HEK293 (cell line): ENCODE results near the gene TMEM203.

Experiments used
- CTCF ChIP-seq: fragments of 450-650 bp; formaldehyde crosslinking; IDR thresholded peaks from 2 replicates; pipeline ENCODE4 v1.5.1; 2016; ENCODE audit warnings: missing biosample characterization, missing genetic modification characterization
- KLF9 ChIP-seq: fragments of 450-650 bp; formaldehyde crosslinking; IDR thresholded peaks from 2 replicates; pipeline ENCODE4 v1.5.1; 2016; ENCODE audit warnings: missing biosample characterization, missing genetic modification characterization, low read depth
- PRDM4 ChIP-seq: fragments of 450-650 bp; formaldehyde crosslinking; IDR thresholded peaks from 2 replicates; pipeline ENCODE4 v1.5.1; 2017; ENCODE audit warnings: missing biosample characterization, missing genetic modification characterization
- YY1 ChIP-seq: fragments of 450-650 bp; formaldehyde crosslinking; IDR thresholded peaks from 2 replicates; pipeline ENCODE4 v1.5.1; 2018; ENCODE audit warnings: missing biosample characterization, missing genetic modification characterization
- ZNF121 ChIP-seq: fragments of 450-650 bp; formaldehyde crosslinking; IDR thresholded peaks from 2 replicates; pipeline ENCODE4 v1.5.1; 2016; ENCODE audit warnings: missing biosample characterization, missing genetic modification characterization
- ZNF335 ChIP-seq: fragments of 450-650 bp; formaldehyde crosslinking; conservative IDR thresholded peaks from 2 replicates; pipeline ENCODE4 v1.5.1; 2016; ENCODE audit warnings: missing biosample characterization, missing genetic modification characterization
- ZNF518A ChIP-seq: fragments of 450-650 bp; formaldehyde crosslinking; conservative IDR thresholded peaks from 2 replicates; pipeline ENCODE4 v1.5.1; 2016; ENCODE audit warnings: low read depth, missing biosample characterization, missing genetic modification characterization
- ZNF555 ChIP-seq: fragments of 450-650 bp; formaldehyde crosslinking; conservative IDR thresholded peaks from 2 replicates; pipeline ENCODE4 v1.5.1; 2017; ENCODE audit warnings: missing biosample characterization, mild to moderate bottlenecking, missing genetic modification characterization, inconsistent platforms
- ZNF670 ChIP-seq: fragments of 450-650 bp; formaldehyde crosslinking; IDR thresholded peaks from 2 replicates; pipeline ENCODE4 v1.5.1; 2016; ENCODE audit warnings: missing biosample characterization, missing genetic modification characterization, low read depth
- ZNF747 ChIP-seq: fragments of 450-650 bp; formaldehyde crosslinking; IDR thresholded peaks from 2 replicates; pipeline ENCODE4 v1.5.1; 2016; ENCODE audit warnings: missing biosample characterization, missing genetic modification characterization
- ZNF777 ChIP-seq: fragments of 450-650 bp; formaldehyde crosslinking; IDR thresholded peaks from 2 replicates; pipeline ENCODE4 v1.5.1; 2017; ENCODE audit warnings: missing biosample characterization, missing genetic modification characterization, borderline replicate concordance
- ZSCAN16 ChIP-seq: fragments of 450-650 bp; formaldehyde crosslinking; IDR thresholded peaks from 2 replicates; pipeline ENCODE4 v1.5.1; 2016; ENCODE audit warnings: missing biosample characterization, missing genetic modification characterization

GRCh38 chr9:137205126-137206069 lies at the start of gene TMEM203, which contains the start of gene NDOR1:
- TF ChIP-seq ZNF555, result no peak
- TF ChIP-seq ZNF335, result peak; percentile 86
- TF ChIP-seq YY1 (tag by site-specific recombination), result peak; percentile 90
- no peak for TF ChIP-seq CTCF (tag by site-specific recombination)
- TF ChIP-seq ZNF777 (tag by site-specific recombination), result no peak
- no peak for TF ChIP-seq ZNF670 (tag by site-specific recombination)
- no peak for TF ChIP-seq ZSCAN16 (tag by site-specific recombination)
- TF ChIP-seq ZNF747 (tag by site-specific recombination), result no peak
- TF ChIP-seq ZNF121, result no peak
- TF ChIP-seq ZNF518A (tag by site-specific recombination), result 0 out of 2 replicates have a peak, but pooled peaks have one; percentile 18
- 0 out of 2 replicates have a peak, but pooled peaks have one; percentile 18 for TF ChIP-seq KLF9 (tag by site-specific recombination)
- TF ChIP-seq PRDM4 (tag by site-specific recombination), result no peak
